ENCODE results near the gene WASF1.

- TF ChIP-seq GATA3 (IDR thresholded peaks at IDR 0.05; ENCODE audit: low read depth, low read length) (no peak), GATA2 (IDR thresholded peaks at IDR 0.05; ENCODE audit: low read depth, low read length) (no peak)
Measured at GRCh38 chr6:110158479-110158878, 21.0 kb downstream of the WASF1 start.

All from SH-SY5Y (cell line).